ENCODE measurements around the gene SLC39A10. TPM values are rescaled to one million over a fixed set of nuclear protein-coding genes. Genes with fewer than 3 reads are reported as not detected.

The SLC39A10 gene
- total and polyA plus RNA-seq, 9 of the 15 experiments (the other 6 are each of a cell fraction or from before 2014, with no cell fraction given): 12.5 to 40.1 (median 23.1) TPM

DNA sequence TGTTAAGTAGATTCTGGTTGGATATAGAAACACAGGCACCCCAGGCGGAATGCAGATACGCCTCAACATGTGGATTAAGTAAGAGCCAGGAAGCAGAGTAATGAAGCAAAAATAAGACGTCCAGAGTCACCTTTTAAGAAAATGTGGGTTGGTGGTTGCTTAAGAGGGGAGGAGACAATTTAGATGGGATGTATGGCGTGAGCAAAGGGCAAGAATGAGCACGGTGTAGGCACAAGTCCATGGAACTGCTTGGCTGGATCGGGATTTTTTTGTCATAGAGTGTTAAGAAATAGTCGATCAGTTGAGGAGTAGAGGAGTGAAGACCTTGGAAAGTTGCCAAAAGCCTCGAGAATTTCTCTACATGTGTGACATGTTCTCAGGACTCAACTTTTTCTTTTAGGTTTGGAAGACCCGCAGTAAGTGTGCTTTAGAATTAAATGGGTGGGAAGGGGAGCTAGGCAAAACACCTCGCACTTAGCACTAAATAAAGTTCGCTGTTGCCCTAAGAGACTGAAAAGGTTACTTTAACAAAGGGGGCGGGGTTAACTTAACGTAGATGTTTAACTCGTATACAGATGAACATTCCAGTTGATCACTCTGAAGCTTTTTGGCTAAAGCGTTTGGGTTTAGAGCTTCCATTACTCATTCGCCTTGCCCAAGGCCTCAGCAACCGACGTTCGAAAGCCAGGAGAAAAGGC, 716 bp upstream of the SLC39A10 start (continued):
- TF ChIP-seq, protein P1, sequence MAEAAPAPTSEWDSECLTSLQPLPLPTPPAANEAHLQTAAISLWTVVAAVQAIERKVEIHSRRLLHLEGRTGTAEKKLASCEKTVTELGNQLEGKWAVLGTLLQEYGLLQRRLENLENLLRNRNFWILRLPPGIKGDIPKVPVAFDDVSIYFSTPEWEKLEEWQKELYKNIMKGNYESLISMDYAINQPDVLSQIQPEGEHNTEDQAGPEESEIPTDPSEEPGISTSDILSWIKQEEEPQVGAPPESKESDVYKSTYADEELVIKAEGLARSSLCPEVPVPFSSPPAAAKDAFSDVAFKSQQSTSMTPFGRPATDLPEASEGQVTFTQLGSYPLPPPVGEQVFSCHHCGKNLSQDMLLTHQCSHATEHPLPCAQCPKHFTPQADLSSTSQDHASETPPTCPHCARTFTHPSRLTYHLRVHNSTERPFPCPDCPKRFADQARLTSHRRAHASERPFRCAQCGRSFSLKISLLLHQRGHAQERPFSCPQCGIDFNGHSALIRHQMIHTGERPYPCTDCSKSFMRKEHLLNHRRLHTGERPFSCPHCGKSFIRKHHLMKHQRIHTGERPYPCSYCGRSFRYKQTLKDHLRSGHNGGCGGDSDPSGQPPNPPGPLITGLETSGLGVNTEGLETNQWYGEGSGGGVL (CRISPR knock-in tag; IDR thresholded peaks at IDR 0.05): no peak
- TF ChIP-seq JUND (IDR thresholded peaks at IDR 0.05; ENCODE audit: borderline replicate concordance, low read depth, low read length) (0 out of 2 replicates have a peak, but pooled peaks have one; percentile 26), JUND (tag; IDR thresholded peaks at IDR 0.05; ENCODE audit: borderline replicate concordance, low read depth, low read length) (no peak), BHLHE40 (IDR thresholded peaks at IDR 0.05; ENCODE audit: low read length) (no peak), SAFB2 (IDR thresholded peaks at IDR 0.05; ENCODE audit: borderline replicate concordance, low read depth, low read length, severe bottlenecking) (no peak), MCM2 (IDR thresholded peaks at IDR 0.05; ENCODE audit: low read depth) (no peak), ZNF778 (CRISPR knock-in tag; IDR thresholded peaks at IDR 0.05) (no peak), TAF7 (tag; IDR thresholded peaks at IDR 0.05) (no peak), HMG20A (CRISPR knock-in tag; conservative IDR thresholded peaks at IDR 0.05) (no peak), ZNF282 (CRISPR knock-in tag; IDR thresholded peaks at IDR 0.05) (no peak), ZNF707 (CRISPR knock-in tag; conservative IDR thresholded peaks at IDR 0.05) (no peak), POLR2A (conservative IDR thresholded peaks at IDR 0.05) (no peak), RBM25 (IDR thresholded peaks at IDR 0.05; ENCODE audit: low read depth, low read length, severe bottlenecking) (no peak), COPS2 (conservative IDR thresholded peaks at IDR 0.05) (no peak), L3MBTL2 (IDR thresholded peaks at IDR 0.05) (peak; percentile 51; the same call in 1 of the 2 replicates)
- TF ChIP-seq, protein P2, sequence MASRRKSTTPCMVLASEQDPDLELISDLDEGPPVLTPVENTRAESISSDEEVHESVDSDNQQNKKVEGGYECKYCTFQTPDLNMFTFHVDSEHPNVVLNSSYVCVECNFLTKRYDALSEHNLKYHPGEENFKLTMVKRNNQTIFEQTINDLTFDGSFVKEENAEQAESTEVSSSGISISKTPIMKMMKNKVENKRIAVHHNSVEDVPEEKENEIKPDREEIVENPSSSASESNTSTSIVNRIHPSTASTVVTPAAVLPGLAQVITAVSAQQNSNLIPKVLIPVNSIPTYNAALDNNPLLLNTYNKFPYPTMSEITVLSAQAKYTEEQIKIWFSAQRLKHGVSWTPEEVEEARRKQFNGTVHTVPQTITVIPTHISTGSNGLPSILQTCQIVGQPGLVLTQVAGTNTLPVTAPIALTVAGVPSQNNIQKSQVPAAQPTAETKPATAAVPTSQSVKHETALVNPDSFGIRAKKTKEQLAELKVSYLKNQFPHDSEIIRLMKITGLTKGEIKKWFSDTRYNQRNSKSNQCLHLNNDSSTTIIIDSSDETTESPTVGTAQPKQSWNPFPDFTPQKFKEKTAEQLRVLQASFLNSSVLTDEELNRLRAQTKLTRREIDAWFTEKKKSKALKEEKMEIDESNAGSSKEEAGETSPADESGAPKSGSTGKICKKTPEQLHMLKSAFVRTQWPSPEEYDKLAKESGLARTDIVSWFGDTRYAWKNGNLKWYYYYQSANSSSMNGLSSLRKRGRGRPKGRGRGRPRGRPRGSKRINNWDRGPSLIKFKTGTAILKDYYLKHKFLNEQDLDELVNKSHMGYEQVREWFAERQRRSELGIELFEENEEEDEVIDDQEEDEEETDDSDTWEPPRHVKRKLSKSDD (conservative IDR thresholded peaks at IDR 0.05; ENCODE audit: low read length): no peak
- TF ChIP-seq, protein P3, sequence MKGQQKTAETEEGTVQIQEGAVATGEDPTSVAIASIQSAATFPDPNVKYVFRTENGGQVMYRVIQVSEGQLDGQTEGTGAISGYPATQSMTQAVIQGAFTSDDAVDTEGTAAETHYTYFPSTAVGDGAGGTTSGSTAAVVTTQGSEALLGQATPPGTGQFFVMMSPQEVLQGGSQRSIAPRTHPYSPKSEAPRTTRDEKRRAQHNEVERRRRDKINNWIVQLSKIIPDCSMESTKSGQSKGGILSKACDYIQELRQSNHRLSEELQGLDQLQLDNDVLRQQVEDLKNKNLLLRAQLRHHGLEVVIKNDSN (CRISPR knock-in tag; IDR thresholded peaks at IDR 0.05): no peak
- TF ChIP-seq, protein P4, sequence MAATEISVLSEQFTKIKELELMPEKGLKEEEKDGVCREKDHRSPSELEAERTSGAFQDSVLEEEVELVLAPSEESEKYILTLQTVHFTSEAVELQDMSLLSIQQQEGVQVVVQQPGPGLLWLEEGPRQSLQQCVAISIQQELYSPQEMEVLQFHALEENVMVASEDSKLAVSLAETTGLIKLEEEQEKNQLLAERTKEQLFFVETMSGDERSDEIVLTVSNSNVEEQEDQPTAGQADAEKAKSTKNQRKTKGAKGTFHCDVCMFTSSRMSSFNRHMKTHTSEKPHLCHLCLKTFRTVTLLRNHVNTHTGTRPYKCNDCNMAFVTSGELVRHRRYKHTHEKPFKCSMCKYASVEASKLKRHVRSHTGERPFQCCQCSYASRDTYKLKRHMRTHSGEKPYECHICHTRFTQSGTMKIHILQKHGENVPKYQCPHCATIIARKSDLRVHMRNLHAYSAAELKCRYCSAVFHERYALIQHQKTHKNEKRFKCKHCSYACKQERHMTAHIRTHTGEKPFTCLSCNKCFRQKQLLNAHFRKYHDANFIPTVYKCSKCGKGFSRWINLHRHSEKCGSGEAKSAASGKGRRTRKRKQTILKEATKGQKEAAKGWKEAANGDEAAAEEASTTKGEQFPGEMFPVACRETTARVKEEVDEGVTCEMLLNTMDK (IDR thresholded peaks at IDR 0.05; ENCODE audit: borderline replicate concordance, insufficient read depth, low read depth, low read length, poor library complexity, severe bottlenecking): no peak
- TF ChIP-seq, protein P5, sequence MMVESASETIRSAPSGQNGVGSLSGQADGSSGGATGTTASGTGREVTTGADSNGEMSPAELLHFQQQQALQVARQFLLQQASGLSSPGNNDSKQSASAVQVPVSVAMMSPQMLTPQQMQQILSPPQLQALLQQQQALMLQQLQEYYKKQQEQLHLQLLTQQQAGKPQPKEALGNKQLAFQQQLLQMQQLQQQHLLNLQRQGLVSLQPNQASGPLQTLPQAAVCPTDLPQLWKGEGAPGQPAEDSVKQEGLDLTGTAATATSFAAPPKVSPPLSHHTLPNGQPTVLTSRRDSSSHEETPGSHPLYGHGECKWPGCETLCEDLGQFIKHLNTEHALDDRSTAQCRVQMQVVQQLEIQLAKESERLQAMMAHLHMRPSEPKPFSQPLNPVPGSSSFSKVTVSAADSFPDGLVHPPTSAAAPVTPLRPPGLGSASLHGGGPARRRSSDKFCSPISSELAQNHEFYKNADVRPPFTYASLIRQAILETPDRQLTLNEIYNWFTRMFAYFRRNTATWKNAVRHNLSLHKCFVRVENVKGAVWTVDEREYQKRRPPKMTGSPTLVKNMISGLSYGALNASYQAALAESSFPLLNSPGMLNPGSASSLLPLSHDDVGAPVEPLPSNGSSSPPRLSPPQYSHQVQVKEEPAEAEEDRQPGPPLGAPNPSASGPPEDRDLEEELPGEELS (CRISPR knock-in tag; IDR thresholded peaks at IDR 0.05; ENCODE audit: borderline replicate concordance): no peak

All from K562 (cell line).